Subcutaneous adipose tissue (tissue), 4 donors: ENCODE data around the gene NRXN3. TPM values are rescaled to one million over a fixed set of nuclear protein-coding genes. Genes with fewer than 3 reads are reported as not detected.

Experiments
- CTCF ChIP-seq: fragments of 450-650 bp; IDR thresholded peaks from one replicate; pipeline ENCODE4 v1.5.1; 2016; ENCODE audit warnings: low read depth, mild to moderate bottlenecking, control low read depth, antibody characterized with exemption, moderate library complexity
- small RNA-seq: library from RNA; depleted of rRNA; stranded (forward); fragments of <200 nt; gene quantifications from one replicate; pipeline ENCODE3, GENCODE V24; 2016
- total RNA-seq, 4 donors: library from RNA; depleted of rRNA; stranded (reverse); fragments of >200 nt; gene quantifications; one replicate each; pipeline ENCODE4 v1.1.0, GENCODE V29; 2016

NRXN3 gene
- total RNA-seq, 4 donors from 2014 or later: 0.57 to 2.4 (median 1.1) TPM; not detected in 1

- no peak for TF ChIP-seq CTCF
These were observed 1746.1 kb downstream of the NRXN3 start for GRCh38 chr14:79916281-79916680.

GRCh38 chr14:79916892-79917291 lies 1746.7 kb downstream of the NRXN3 start:
- TF ChIP-seq CTCF: no peak

Small RNAs within 50 kb of the gene (small RNA-seq; reads per million reads assigned to genes)
- not detected for gene RNA5SP388
